Measurements from ENCODE around the gene RPL5. TPM values are rescaled to one million over a fixed set of nuclear protein-coding genes. Genes with fewer than 3 reads are reported as not detected.

Gene RPL5
- total and polyA plus RNA-seq, 2 of the 4 experiments (the other 2 are of a cell fraction), result 1,406 to 1,679 TPM

GRCh38 chr1:92848201-92848600 is 16.4 kb downstream of the RPL5 start:
- H2BK120ac ChIP-seq (ENCODE audit: low read depth, low read length), result no peak overlapping the region
- H4K20me1 ChIP-seq (ENCODE audit: insufficient read depth, low read length), result no peaks in the 10 kb centered on the region
- no peak overlapping the region for H4K5ac ChIP-seq (ENCODE audit: low read depth, low read length)
- H3K4me2 ChIP-seq (ENCODE audit: low read depth, low read length), result no peak overlapping the region
- no peak for ATAC-seq (ENCODE audit: low read depth)
- H3K27ac ChIP-seq (ENCODE audit: insufficient read depth, low read length), result no peak overlapping the region
- POLR2A ChIA-PET (ENCODE audit: unreplicated experiment), result no interaction called here
- in situ Hi-C loops (cut with MboI; ENCODE audit: low sequenced_read_pairs) (no loop called here), intact Hi-C loops (cut with micrococcal nuclease) (no loop called here), dilution Hi-C loops (cut with HindIII; ENCODE audit: low sequenced_read_pairs, unreplicated experiment) (no loop called here)
- no peak overlapping the region for H2AK9ac ChIP-seq (replicated peaks; ENCODE audit: low read depth, low read length, poor library complexity)
- H3K23ac ChIP-seq (ENCODE audit: low read depth, low read length), result no peak overlapping the region
- WGBS, 2 experiments (ENCODE audit: extremely low coverage in 2 of 2, insufficient read length in 1 of 2), result 92% methylated on average over 4 of the region's 4 CpGs; no CpG with 5 or more reads in 1 of the 2 experiments
- no peak overlapping the region for H4K8ac ChIP-seq (ENCODE audit: low read depth in 2 of 2, low read length in 2 of 2)
- no peak overlapping the region for H4K91ac ChIP-seq (ENCODE audit: insufficient read depth, low read depth, low read length)
- H2BK5ac ChIP-seq (ENCODE audit: low read depth, low read length, poor library complexity, severe bottlenecking), result no peak overlapping the region
- no peak overlapping the region for H3K14ac ChIP-seq (replicated peaks; ENCODE audit: low read depth, low read length)
- TF ChIP-seq POLR2A (IDR thresholded peaks at IDR 0.05; ENCODE audit: low read depth, low read length), result no peak
- TF ChIP-seq, protein P1, sequence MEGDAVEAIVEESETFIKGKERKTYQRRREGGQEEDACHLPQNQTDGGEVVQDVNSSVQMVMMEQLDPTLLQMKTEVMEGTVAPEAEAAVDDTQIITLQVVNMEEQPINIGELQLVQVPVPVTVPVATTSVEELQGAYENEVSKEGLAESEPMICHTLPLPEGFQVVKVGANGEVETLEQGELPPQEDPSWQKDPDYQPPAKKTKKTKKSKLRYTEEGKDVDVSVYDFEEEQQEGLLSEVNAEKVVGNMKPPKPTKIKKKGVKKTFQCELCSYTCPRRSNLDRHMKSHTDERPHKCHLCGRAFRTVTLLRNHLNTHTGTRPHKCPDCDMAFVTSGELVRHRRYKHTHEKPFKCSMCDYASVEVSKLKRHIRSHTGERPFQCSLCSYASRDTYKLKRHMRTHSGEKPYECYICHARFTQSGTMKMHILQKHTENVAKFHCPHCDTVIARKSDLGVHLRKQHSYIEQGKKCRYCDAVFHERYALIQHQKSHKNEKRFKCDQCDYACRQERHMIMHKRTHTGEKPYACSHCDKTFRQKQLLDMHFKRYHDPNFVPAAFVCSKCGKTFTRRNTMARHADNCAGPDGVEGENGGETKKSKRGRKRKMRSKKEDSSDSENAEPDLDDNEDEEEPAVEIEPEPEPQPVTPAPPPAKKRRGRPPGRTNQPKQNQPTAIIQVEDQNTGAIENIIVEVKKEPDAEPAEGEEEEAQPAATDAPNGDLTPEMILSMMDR (conservative IDR thresholded peaks at IDR 0.05; ENCODE audit: low read depth, low read length), result no peak
- no peak for TF ChIP-seq USF2 (IDR thresholded peaks at IDR 0.05; ENCODE audit: low read depth, low read length)
- TF ChIP-seq NFE2L2 (IDR thresholded peaks at IDR 0.05; ENCODE audit: low read depth, low read length), result no peak
- H2AK5ac ChIP-seq (ENCODE audit: low read depth, low read length), result no peak overlapping the region
- H3K18ac ChIP-seq (ENCODE audit: low read depth, low read length), result no peak overlapping the region
- H3K9ac ChIP-seq (ENCODE audit: low read depth, low read length), result no peak overlapping the region
- H3K79me1 ChIP-seq (ENCODE audit: low read depth in 1 of 2, low read length in 2 of 2), result peaks cover 0 to 3% of the 10 kb centered on the region in 2 experiments; a peak in 2 of 4 replicates
- H3K56ac ChIP-seq (ENCODE audit: extremely low read depth, insufficient read depth, low read length), result no peak overlapping the region
- no peak overlapping the region for H3K4ac ChIP-seq (ENCODE audit: low read depth, low read length)
- H3K9me1 ChIP-seq (ENCODE audit: insufficient read depth, low read length), result no peaks in the 10 kb centered on the region
- no peaks in the 10 kb centered on the region for H3K9me3 ChIP-seq (ENCODE audit: control insufficient read depth, insufficient read depth, low read length)
- no peak overlapping the region for H2BK20ac ChIP-seq (ENCODE audit: low read depth, low read length)
- H3K36me3 ChIP-seq (ENCODE audit: control insufficient read depth, insufficient read depth, low read length), result peaks cover 11% of the 10 kb centered on the region
- no peak overlapping the region for H3K4me3 ChIP-seq (ENCODE audit: insufficient read depth, low read depth, low read length)
- DNase-seq, result no peak
- H2BK15ac ChIP-seq (ENCODE audit: low read depth, low read length), result no peak overlapping the region
- H3K4me1 ChIP-seq (ENCODE audit: control insufficient read depth, insufficient read depth, low read length), result no peaks in the 10 kb centered on the region
- H2AFZ ChIP-seq (replicated peaks; ENCODE audit: low read length, poor library complexity), result no peak overlapping the region
- no TSS peak for BruUV-seq (replicated peaks)
- CTCF ChIA-PET, result no interaction called here
- H3K27me3 ChIP-seq (ENCODE audit: control insufficient read depth, insufficient read depth, low read length), result no peaks in the 10 kb centered on the region

Measured in IMR-90 (cell line).